GM23248 (cell line): ENCODE results near the gene GRIA1. TPM values are rescaled to one million over a fixed set of nuclear protein-coding genes. Genes with fewer than 3 reads are reported as not detected.

Source experiments
- DNase-seq: peaks from one replicate; pipeline ENCODE4 v3.0.0-alpha.2; 2015
- H2AFZ ChIP-seq: fragments of 200-600 bp; sonication (generic); 2 replicates; pipeline ENCODE4 v1.6.1; 2016; ENCODE audit warnings: antibody characterized with exemption
- H3F3A ChIP-seq: fragments of 200-600 bp; sonication (generic); 2 replicates; pipeline ENCODE4 v1.6.1; 2016; ENCODE audit warnings: mild to moderate bottlenecking, antibody characterized with exemption, mixed run types; ENCODE audit not compliant: insufficient read depth
- H3K27ac ChIP-seq: fragments of 200-600 bp; sonication (generic); 2 replicates; pipeline ENCODE4 v1.5.1; 2016; ENCODE audit warnings: mild to moderate bottlenecking
- H3K27me3 ChIP-seq: fragments of 200-600 bp; sonication (generic); replicated peaks from 2 replicates; pipeline ENCODE4 v1.6.1; 2016; ENCODE audit warnings: mild to moderate bottlenecking; ENCODE audit not compliant: insufficient read depth
- H3K36me3 ChIP-seq: fragments of 200-600 bp; sonication (generic); 2 replicates; pipeline ENCODE4 v1.6.1; 2016; ENCODE audit warnings: low read depth, mild to moderate bottlenecking
- H3K4me1 ChIP-seq: fragments of 200-600 bp; sonication (generic); 2 replicates; pipeline ENCODE4 v1.6.1; 2016; ENCODE audit warnings: mild to moderate bottlenecking; ENCODE audit not compliant: insufficient read depth
- H3K4me2 ChIP-seq: fragments of 200-600 bp; sonication (generic); one replicate; pipeline ENCODE4 v1.6.1; 2016; ENCODE audit warnings: mild to moderate bottlenecking; ENCODE audit not compliant: unreplicated experiment
- H3K4me3 ChIP-seq: fragments of 200-600 bp; sonication (generic); 2 replicates; pipeline ENCODE4 v1.5.1; 2016; ENCODE audit warnings: mild to moderate bottlenecking
- H3K79me2 ChIP-seq: fragments of 200-600 bp; sonication (generic); 2 replicates; pipeline ENCODE4 v1.6.1; 2016; ENCODE audit warnings: mild to moderate bottlenecking; ENCODE audit not compliant: insufficient read depth
- H3K9ac ChIP-seq: fragments of 200-600 bp; sonication (generic); 2 replicates; pipeline ENCODE4 v1.6.1; 2016; ENCODE audit warnings: mild to moderate bottlenecking
- H3K9me2 ChIP-seq: fragments of 200-600 bp; sonication (generic); 2 replicates; pipeline ENCODE4 v1.6.1; 2016; ENCODE audit warnings: mixed run types, mild to moderate bottlenecking, moderate library complexity; ENCODE audit not compliant: insufficient read depth
- H3K9me3 ChIP-seq: fragments of 200-600 bp; sonication (generic); one replicate; pipeline ENCODE4 v1.6.1; 2017; ENCODE audit warnings: low read depth
- H4K20me1 ChIP-seq: fragments of 200-600 bp; sonication (generic); 2 replicates; pipeline ENCODE4 v1.6.0; 2016; ENCODE audit not compliant: insufficient read depth
- EZH2 ChIP-seq: fragments of 200-600 bp; sonication (generic); IDR thresholded peaks from 2 replicates; pipeline ENCODE4 v1.6.1; 2018; ENCODE audit warnings: antibody characterized with exemption, mild to moderate bottlenecking; ENCODE audit not compliant: insufficient read depth, poor library complexity, severe bottlenecking
- EZH2phosphoT487 ChIP-seq: fragments of 200-600 bp; sonication (generic); IDR thresholded peaks from 2 replicates; pipeline ENCODE4 v1.6.1; 2018; ENCODE audit warnings: antibody characterized with exemption, moderate library complexity, mild to moderate bottlenecking, low read depth; ENCODE audit not compliant: insufficient read depth
- WGBS, 2 experiments: methylation state at CpG; one replicate each; pipeline ENCODE4 v1.1.6; 2015 to 2017; ENCODE audit warnings: low lambda C conversion rate in 2 of 2, low coverage in 1 of 2; ENCODE audit errors: missing lambda C conversion rate in 2 of 2; 5-methylcytosine and 5-hydroxymethylcytosine counted together
- in situ Hi-C: fragments of 300-500 bp; cut with MboI; formaldehyde crosslinking; loops from 2 replicates; pipeline ENCODE4 v1.15.0; 2020
- polyA plus RNA-seq: library from polyadenylated mRNA; unstranded; fragments of >200 nt; fragmentation: Nextera tagmentation; extraction: Ambion mirVana; gene quantifications from 2 replicates; pipeline ENCODE4 v1.2.1, GENCODE V29; 2016
- total RNA-seq: library from RNA; depleted of rRNA; stranded (reverse); fragments of >200 nt; shearing (Covaris generic); gene quantifications from 2 replicates; pipeline ENCODE4 v1.2.3, GENCODE V29; 2014

GRIA1 gene
- total and polyA plus RNA-seq, 2 experiments from 2014 or later = 0.04 to 0.11 TPM

DNA sequence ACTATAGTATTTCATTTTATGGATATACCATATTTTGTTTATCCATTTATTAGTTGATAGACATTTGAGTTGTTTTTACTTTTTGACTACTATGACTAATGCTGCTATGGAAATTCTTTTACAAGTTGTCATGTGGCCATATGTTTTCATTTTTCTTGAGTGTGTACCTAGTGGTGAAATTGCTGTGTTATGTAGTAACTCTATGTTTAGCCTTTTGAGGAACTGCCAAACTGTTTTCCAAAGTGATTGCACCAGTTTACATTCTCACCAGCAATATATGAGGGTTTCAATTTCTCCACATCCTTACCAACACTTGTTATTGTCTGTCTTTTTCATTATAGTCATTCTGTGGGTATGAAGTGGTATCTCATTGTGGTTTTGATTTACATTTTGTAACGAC is 75.4 kb downstream of the GRIA1 start:
- Histone ChIP-seq H3K36me3 (no peaks in the 10 kb centered on the region), H3K4me3 (no peak overlapping the region), H3K9ac (no peak overlapping the region), H3K9me2 (no peaks in the 10 kb centered on the region), H3K27ac (peak overlapping the region; percentile 51; the same call in 1 of the 2 replicates), H3K4me2 (no peak overlapping the region), H2AFZ (no peak overlapping the region), H3K27me3 (no peaks in the 10 kb centered on the region), H3K9me3 (no peaks in the 10 kb centered on the region), H3K79me2 (no peaks in the 10 kb centered on the region), H3K4me1 (peaks cover 41% of the 10 kb centered on the region), H4K20me1 (no peaks in the 10 kb centered on the region), H3F3A (peaks cover 24% of the 10 kb centered on the region)
- in situ Hi-C loops = no loop called here
- TF ChIP-seq EZH2phosphoT487 (no peak), EZH2 (no peak)
- peak; percentile 90 for DNase-seq
- WGBS, 2 experiments = 3 to 5% methylated on average over 1 of the region's 1 CpG

DNA sequence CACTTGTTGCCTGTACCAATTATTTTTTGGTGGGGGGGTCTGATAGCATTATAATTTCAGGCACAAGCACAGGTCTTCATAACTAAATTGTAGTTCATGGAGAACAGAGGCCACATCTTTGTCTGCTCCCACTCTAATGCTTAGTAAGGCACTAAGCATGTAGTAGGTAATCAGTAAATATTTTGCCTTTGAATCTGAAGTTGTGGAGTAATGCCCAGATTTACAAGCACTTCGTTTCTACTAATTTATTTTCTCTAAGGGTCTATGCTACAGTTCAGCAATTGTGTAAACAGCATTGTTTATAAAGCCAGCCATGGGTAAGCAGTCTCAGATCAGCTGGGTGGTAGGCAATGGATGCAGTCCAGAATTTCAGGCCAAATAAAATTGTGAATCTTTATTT is 78.6 kb downstream of the GRIA1 start:
- Histone ChIP-seq H3K9me2 (no peaks in the 10 kb centered on the region), H2AFZ (0 out of 2 replicates have a peak overlapping the region, but pooled peaks have one; percentile 6), H3K9me3 (no peaks in the 10 kb centered on the region), H3K27ac (no peak overlapping the region), H3K79me2 (no peaks in the 10 kb centered on the region), H3K4me3 (no peak overlapping the region), H3F3A (peaks cover 24% of the 10 kb centered on the region), H3K36me3 (no peaks in the 10 kb centered on the region), H3K27me3 (no peaks in the 10 kb centered on the region), H4K20me1 (no peaks in the 10 kb centered on the region), H3K4me2 (no peak overlapping the region), H3K9ac (no peak overlapping the region), H3K4me1 (peaks cover 36% of the 10 kb centered on the region)
- TF ChIP-seq EZH2phosphoT487 (no peak), EZH2 (no peak)
- in situ Hi-C loops = no loop called here
- WGBS, 2 experiments = 0 to 7% methylated on average over 1 of the region's 1 CpG
- DNase-seq = peak; percentile 49

DNA sequence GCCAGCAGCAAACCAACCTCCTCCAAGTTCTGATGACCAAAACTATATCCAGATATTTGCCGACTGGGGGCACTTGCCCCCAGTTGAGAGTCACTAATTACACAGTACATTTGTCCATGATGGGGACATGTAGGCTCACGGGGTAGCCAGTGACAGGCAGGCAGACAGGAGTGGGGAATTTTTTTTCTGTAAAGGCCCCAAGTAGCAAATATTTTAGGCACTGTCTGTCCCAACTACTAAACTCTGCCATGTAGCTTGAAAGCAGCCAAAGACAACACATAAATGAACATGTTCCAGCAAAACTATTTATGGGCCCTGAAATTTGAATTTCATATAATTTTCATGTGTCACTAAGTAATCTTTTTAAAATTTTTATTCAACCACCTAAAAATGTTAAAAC is 80.7 kb downstream of the GRIA1 start:
- H3K27me3 ChIP-seq = no peaks in the 10 kb centered on the region
- H2AFZ ChIP-seq = no peak overlapping the region
- H3K4me2 ChIP-seq = no peak overlapping the region
- in situ Hi-C loops = no loop called here
- H3K9me2 ChIP-seq = no peaks in the 10 kb centered on the region
- 40 to 49% methylated on average over 2 of the region's 2 CpGs for WGBS, 2 experiments
- no peaks in the 10 kb centered on the region for H3K9me3 ChIP-seq
- H3K4me1 ChIP-seq = peaks cover 32% of the 10 kb centered on the region
- no peaks in the 10 kb centered on the region for H3K79me2 ChIP-seq
- H4K20me1 ChIP-seq = no peaks in the 10 kb centered on the region
- no peak overlapping the region for H3K9ac ChIP-seq
- TF ChIP-seq EZH2 (no peak), EZH2phosphoT487 (no peak)
- no peaks in the 10 kb centered on the region for H3K36me3 ChIP-seq
- no peak overlapping the region for H3K4me3 ChIP-seq
- no peak overlapping the region for H3K27ac ChIP-seq
- peaks cover 20% of the 10 kb centered on the region; the same call in 1 of the 2 replicates for H3F3A ChIP-seq
- no peak for DNase-seq

- no peak for DNase-seq
- Histone ChIP-seq H3K79me2 (no peaks in the 10 kb centered on the region), H2AFZ (no peak overlapping the region), H3K4me3 (no peak overlapping the region), H3K36me3 (no peaks in the 10 kb centered on the region), H3F3A (peaks cover 17% of the 10 kb centered on the region; the same call in 1 of the 2 replicates), H3K9me3 (no peaks in the 10 kb centered on the region), H3K27ac (no peak overlapping the region), H4K20me1 (no peaks in the 10 kb centered on the region), H3K9me2 (no peaks in the 10 kb centered on the region), H3K4me1 (peaks cover 32% of the 10 kb centered on the region), H3K27me3 (no peaks in the 10 kb centered on the region), H3K4me2 (no peak overlapping the region), H3K9ac (no peak overlapping the region)
- in situ Hi-C loops = no loop called here
- TF ChIP-seq EZH2phosphoT487 = no peak
- TF ChIP-seq EZH2 = no peak
- 63 to 69% methylated on average over 8 of the region's 8 CpGs for WGBS, 2 experiments
These were observed 82.1 kb downstream of the GRIA1 start for GRCh38 chr5:153572411-153573145.
